Upper lobe of left lung (tissue), 6 donors: ENCODE measurements around the gene GAS5. TPM values are rescaled to one million over a fixed set of nuclear protein-coding genes. Genes with fewer than 3 reads are reported as not detected.

Source experiments
- ATAC-seq, 2 donors: fragments of 200-7000 bp; cut with Tn5 transposase; one replicate each; pipeline ENCODE4 v1.9.1; 2022; ENCODE audit warnings: mild to moderate bottlenecking in 2 of 2, moderate library complexity in 2 of 2; ENCODE audit not compliant: low FRiP score in 2 of 2
- DNase-seq, 2 donors: peaks; one replicate each; pipeline ENCODE4 v3.0.0-alpha.2; 2019 to 2020
- H3K27ac ChIP-seq, 4 donors: fragments of 200-600 bp; sonication (generic); one replicate each; pipeline ENCODE4 v1.5.1; 2016 to 2019
- H3K27me3 ChIP-seq, 4 donors: fragments of 200-600 bp; sonication (generic); one replicate each; pipeline ENCODE4 v1.5.1; 2017 to 2019
- H3K36me3 ChIP-seq, 4 donors: fragments of 200-600 bp; sonication (generic); one replicate each; pipeline ENCODE4 v1.5.1; 2016 to 2019
- H3K4me1 ChIP-seq, 4 donors: fragments of 200-600 bp; sonication (generic); one replicate each; pipeline ENCODE4 v1.5.1; 2018 to 2019
- H3K4me3 ChIP-seq, 4 donors: fragments of 200-600 bp; sonication (generic); one replicate each; pipeline ENCODE4 v1.5.1; 2017 to 2019; ENCODE audit warnings: mild to moderate bottlenecking in 2 of 4, moderate library complexity in 1 of 4
- H3K9me3 ChIP-seq, 4 donors: fragments of 200-600 bp; sonication (generic); one replicate each; pipeline ENCODE4 v1.5.1; 2018 to 2019
- EP300 ChIP-seq, 4 donors: sonication (generic); formaldehyde crosslinking; IDR thresholded peaks; one replicate each; pipeline ENCODE4 v1.5.1; 2017; ENCODE audit warnings: antibody characterized with exemption in 4 of 4, control low read depth in 2 of 4
- POLR2A ChIP-seq, 4 donors: fragments of 450-650 bp; IDR thresholded peaks; one replicate each; pipeline ENCODE4 v1.5.1; 2016 to 2017; ENCODE audit warnings: antibody characterized with exemption in 4 of 4, mild to moderate bottlenecking in 2 of 4
- POLR2AphosphoS5 ChIP-seq, 2 donors: sonication (generic); formaldehyde crosslinking; IDR thresholded peaks; one replicate each; pipeline ENCODE4 v1.5.1; 2017; ENCODE audit warnings: antibody characterized with exemption in 2 of 2
- WGBS, 2 donors: methylation state at CpG; one replicate each; pipeline ENCODE4 v1.1.5; 2017 to 2018; 5-methylcytosine and 5-hydroxymethylcytosine counted together
- total RNA-seq, 6 donors: library from RNA; depleted of rRNA in 4 of 6; stranded (reverse); fragments of >200 nt in 4 of 6; gene quantifications; one replicate each; pipeline versions ENCODE4 v1.1.0 to v1.2.1, GENCODE V29; 2016 to 2021
- TF ChIP-seq, protein P1 (sequence below), 6 experiments: fragments of 450-650 bp in 4 of 6; fragments of 200-600 bp in 2 of 6; sonication (generic) in 2 of 6; IDR thresholded peaks; one replicate each; pipeline ENCODE4 v1.5.1; 2016 to 2019; ENCODE audit warnings: antibody characterized with exemption in 6 of 6
- donor health status: DM: no; HTN: no; CAD: no; lungs with moderate emphysema.
- donor health status: DM: no; HTN: yes; CAD: no; lungs with severe emphysema.

Gene GAS5
- total RNA-seq, 6 donors from 2014 or later = 169 to 367 (median 271) TPM

GRCh38 chr1:173824315-173825081, 43.3 kb downstream of the GAS5 start, which contains the start of the genes CENPL and DARS2:
TSS of gene CENPL (minus strand) at chr1:173824883. CDS start at chr1:173811299, 13,584 bp downstream.
TSS of gene DARS2 (plus strand) at chr1:173824673. CDS start at chr1:173825230, 557 bp downstream.
- TF ChIP-seq EP300 (IDR thresholded peaks at IDR 0.05) (no peak), POLR2AphosphoS5 (IDR thresholded peaks at IDR 0.05) (peak; percentile 80 to 84), POLR2A (IDR thresholded peaks at IDR 0.05) (peak in 3 of 4 donors; percentile 46 to 68 (median 53))
- TF ChIP-seq, protein P1, sequence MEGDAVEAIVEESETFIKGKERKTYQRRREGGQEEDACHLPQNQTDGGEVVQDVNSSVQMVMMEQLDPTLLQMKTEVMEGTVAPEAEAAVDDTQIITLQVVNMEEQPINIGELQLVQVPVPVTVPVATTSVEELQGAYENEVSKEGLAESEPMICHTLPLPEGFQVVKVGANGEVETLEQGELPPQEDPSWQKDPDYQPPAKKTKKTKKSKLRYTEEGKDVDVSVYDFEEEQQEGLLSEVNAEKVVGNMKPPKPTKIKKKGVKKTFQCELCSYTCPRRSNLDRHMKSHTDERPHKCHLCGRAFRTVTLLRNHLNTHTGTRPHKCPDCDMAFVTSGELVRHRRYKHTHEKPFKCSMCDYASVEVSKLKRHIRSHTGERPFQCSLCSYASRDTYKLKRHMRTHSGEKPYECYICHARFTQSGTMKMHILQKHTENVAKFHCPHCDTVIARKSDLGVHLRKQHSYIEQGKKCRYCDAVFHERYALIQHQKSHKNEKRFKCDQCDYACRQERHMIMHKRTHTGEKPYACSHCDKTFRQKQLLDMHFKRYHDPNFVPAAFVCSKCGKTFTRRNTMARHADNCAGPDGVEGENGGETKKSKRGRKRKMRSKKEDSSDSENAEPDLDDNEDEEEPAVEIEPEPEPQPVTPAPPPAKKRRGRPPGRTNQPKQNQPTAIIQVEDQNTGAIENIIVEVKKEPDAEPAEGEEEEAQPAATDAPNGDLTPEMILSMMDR (IDR thresholded peaks at IDR 0.05) = peak in 1 of 6 experiments; percentile 7
- Histone ChIP-seq H3K27me3 (no peaks in the 10 kb centered on the region), H3K9me3 (no peaks in the 10 kb centered on the region), H3K27ac (peak within 1 kb of the TSS; percentile 91 to 94 (median 93)), H3K4me1 (peaks cover 13 to 29% (median 16%) of the 10 kb centered on the region in 4 donors), H3K36me3 (no peaks in the 10 kb centered on the region), H3K4me3 (peak within 1 kb of the TSS; percentile 60 to 70 (median 66))
- DNase-seq = peak; percentile 94 to 96
- 0 to 1% methylated on average over 20 to 55 of the region's 55 CpGs for WGBS, 2 donors
- peak; percentile 99 to 100 for ATAC-seq

GRCh38 chr1:173823781-173824314, 43.9 kb downstream of the GAS5 start:
- no peak for DNase-seq
- no peaks in the 10 kb centered on the region for H3K9me3 ChIP-seq
- WGBS, 2 donors = 1 to 2% methylated on average over 17 to 25 of the region's 25 CpGs
- TF ChIP-seq POLR2A (IDR thresholded peaks at IDR 0.05) (no peak), EP300 (IDR thresholded peaks at IDR 0.05) (no peak), POLR2AphosphoS5 (IDR thresholded peaks at IDR 0.05) (no peak)
- TF ChIP-seq, protein P1 (IDR thresholded peaks at IDR 0.05) = no peak
- peak overlapping the region; percentile 91 to 94 (median 93) for H3K27ac ChIP-seq
- H3K27me3 ChIP-seq = no peaks in the 10 kb centered on the region
- H3K36me3 ChIP-seq = no peaks in the 10 kb centered on the region
- peaks cover 13 to 29% (median 16%) of the 10 kb centered on the region in 4 donors for H3K4me1 ChIP-seq
- peak in 1 of 2 donors; percentile 27 for ATAC-seq
- H3K4me3 ChIP-seq = peak overlapping the region; percentile 60 to 70 (median 66)

DNA sequence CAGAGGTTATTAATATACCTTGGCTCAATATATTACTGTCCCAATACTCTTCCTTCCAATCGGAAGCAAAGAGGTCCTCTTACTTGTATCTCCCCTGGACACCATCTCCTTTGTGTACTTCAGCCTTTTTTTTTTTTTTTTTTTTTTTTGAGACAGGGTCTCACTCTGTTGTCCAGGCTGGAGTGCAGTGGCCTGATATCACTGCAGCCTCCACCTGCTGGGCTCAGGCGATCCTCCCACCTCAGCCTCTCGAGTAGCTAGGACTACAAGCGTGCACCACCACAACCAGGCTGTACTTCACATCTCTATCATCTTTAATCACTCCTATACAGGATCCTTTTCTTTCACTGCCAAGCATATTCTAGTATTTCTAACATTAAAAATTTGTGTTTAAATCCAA, 46.1 kb downstream of the GAS5 start:
- WGBS, 2 donors = 94 to 95% methylated on average over 4 of the region's 4 CpGs
- peaks cover 11 to 26% (median 14%) of the 10 kb centered on the region in 4 donors for H3K4me1 ChIP-seq
- no peaks in the 10 kb centered on the region for H3K9me3 ChIP-seq
- ATAC-seq (no peak), DNase-seq (no peak)
- peaks cover 0 to 3% (median 0%) of the 10 kb centered on the region in 4 donors for H3K36me3 ChIP-seq
- H3K4me3 ChIP-seq = no peak overlapping the region
- TF ChIP-seq POLR2A (IDR thresholded peaks at IDR 0.05) = no peak
- TF ChIP-seq, protein P1 (IDR thresholded peaks at IDR 0.05) = no peak
- no peak for TF ChIP-seq POLR2AphosphoS5 (IDR thresholded peaks at IDR 0.05)
- TF ChIP-seq EP300 (IDR thresholded peaks at IDR 0.05) = no peak
- no peaks in the 10 kb centered on the region for H3K27me3 ChIP-seq
- no peak overlapping the region for H3K27ac ChIP-seq

DNA sequence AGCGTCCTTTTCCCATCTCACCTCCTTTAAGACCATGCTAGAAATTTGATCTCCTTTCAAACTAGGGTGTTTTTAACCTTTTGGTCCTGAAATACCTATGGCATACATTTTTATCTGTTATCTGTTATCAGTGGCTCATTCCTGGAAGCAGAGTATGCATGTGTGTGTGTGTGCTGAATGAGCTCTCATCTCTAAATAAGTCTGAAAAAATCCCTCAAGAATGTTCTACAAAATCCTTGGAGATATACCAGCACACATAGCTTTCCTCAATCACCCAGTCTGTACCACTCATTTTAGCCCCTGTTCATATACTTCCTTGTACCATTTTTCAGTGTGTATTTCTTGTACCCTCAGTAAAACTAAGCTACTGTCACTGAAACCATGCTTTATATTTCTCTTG, 49.3 kb downstream of the GAS5 start:
- TF ChIP-seq EP300 (IDR thresholded peaks at IDR 0.05) (no peak), POLR2AphosphoS5 (IDR thresholded peaks at IDR 0.05) (no peak), POLR2A (IDR thresholded peaks at IDR 0.05) (no peak)
- TF ChIP-seq, protein P1 (IDR thresholded peaks at IDR 0.05) = no peak
- 81 to 92% methylated on average over 1 of the region's 1 CpG for WGBS, 2 donors
- no peak for DNase-seq
- no peak for ATAC-seq
- Histone ChIP-seq H3K36me3 (peaks cover 0 to 3% (median 0%) of the 10 kb centered on the region in 4 donors), H3K9me3 (no peaks in the 10 kb centered on the region), H3K4me1 (peaks cover 4 to 7% (median 4%) of the 10 kb centered on the region in 4 donors), H3K27me3 (no peaks in the 10 kb centered on the region), H3K4me3 (no peak overlapping the region), H3K27ac (no peak overlapping the region)

Other genes starting within 250 kb of the GAS5 start
- gene TEX50, start 232.7 kb downstream of the GAS5 start, total RNA-seq = not detected
- gene ANKRD45, start 198.1 kb downstream of the GAS5 start, total RNA-seq = 10 to 100 TPM in 1 of 6 donors, 1 to 10 TPM in 5; 1.4 to 17.9 (median 5.2) TPM
- gene KLHL20, start 153.0 kb downstream of the GAS5 start, total RNA-seq = 10 to 100 TPM in 5 of 6 donors, 1 to 10 TPM in 1; 8.5 to 37.8 (median 31.3) TPM
- 10 to 100 TPM in 5 of 6 donors, 1 to 10 TPM in 1; 7.3 to 19.1 (median 12.5) TPM for gene DARS2, start 43.3 kb downstream of the GAS5 start, total RNA-seq
- 1 to 10 TPM; 1.8 to 8.4 (median 4.4) TPM for gene CENPL, start 43.1 kb downstream of the GAS5 start, total RNA-seq
- gene ZBTB37, start 391 bp upstream of the GAS5 start, total RNA-seq = 10 to 100 TPM in 4 of 6 donors, 1 to 10 TPM in 2; 5.3 to 17.8 (median 12.0) TPM
- 1 to 10 TPM in 1 of 6 donors, under 1 TPM in 1, not detected in 4; 0.26 to 1.5 TPM for gene SERPINC1, start 49.3 kb upstream of the GAS5 start, total RNA-seq
- 10 to 100 TPM; 19.0 to 40.9 (median 31.4) TPM for gene RC3H1, start 154.4 kb upstream of the GAS5 start, total RNA-seq